Activated T-cell treated with anti-CD3 and anti-CD28 coated beads, Interleukin-2, amount 50 U/mL, for 72 hours (primary cell): ENCODE data around the gene PDCD4. TPM values are rescaled to one million over a fixed set of nuclear protein-coding genes. Genes with fewer than 3 reads are reported as not detected.

Experiments used
- ATAC-seq, 2 donors: fragments of 150-1000 bp; cut with Tn5 transposase; replicated peaks in 1 of 2; 2 replicates each; pipeline ENCODE4 v1.10.0; 2021; ENCODE audit warnings: moderate library complexity in 2 of 2, mild to moderate bottlenecking in 1 of 2
- DNase-seq, 2 donors: peaks; one replicate each; pipeline ENCODE4 v3.0.0; 2021 to 2022; ENCODE audit warnings: mixed read lengths in 1 of 2
- H3K27ac Mint-ChIP-seq: one replicate; pipeline ENCODE4 v1.8.0; 2022; ENCODE audit warnings: mild to moderate bottlenecking, moderate library complexity, mixed read lengths
- H3K27me3 Mint-ChIP-seq: one replicate; pipeline ENCODE4 v1.8.0; 2022; ENCODE audit warnings: low read depth, mixed read lengths
- H3K36me3 Mint-ChIP-seq, 2 donors: one replicate each; pipeline ENCODE4 v1.8.0; 2022; ENCODE audit warnings: mixed read lengths in 2 of 2, mild to moderate bottlenecking in 1 of 2; ENCODE audit not compliant: insufficient read depth in 2 of 2
- H3K4me1 Mint-ChIP-seq: one replicate; pipeline ENCODE4 v1.8.0; 2022; ENCODE audit warnings: low read depth, mixed read lengths
- H3K4me3 Mint-ChIP-seq, 2 donors: one replicate each; pipeline ENCODE4 v1.8.0; 2022; ENCODE audit warnings: mild to moderate bottlenecking in 2 of 2, mixed read lengths in 2 of 2, moderate library complexity in 2 of 2
- H3K9me3 Mint-ChIP-seq, 2 donors: one replicate each; pipeline ENCODE4 v1.8.0; 2022; ENCODE audit warnings: mixed read lengths in 2 of 2
- total RNA-seq, 2 donors: library from RNA; stranded (reverse); gene quantifications; one replicate each; pipeline ENCODE4 v1.2.3, GENCODE V29; 2022

PDCD4 gene
- total RNA-seq, 2 donors from 2014 or later: 340 to 386 TPM

DNA sequence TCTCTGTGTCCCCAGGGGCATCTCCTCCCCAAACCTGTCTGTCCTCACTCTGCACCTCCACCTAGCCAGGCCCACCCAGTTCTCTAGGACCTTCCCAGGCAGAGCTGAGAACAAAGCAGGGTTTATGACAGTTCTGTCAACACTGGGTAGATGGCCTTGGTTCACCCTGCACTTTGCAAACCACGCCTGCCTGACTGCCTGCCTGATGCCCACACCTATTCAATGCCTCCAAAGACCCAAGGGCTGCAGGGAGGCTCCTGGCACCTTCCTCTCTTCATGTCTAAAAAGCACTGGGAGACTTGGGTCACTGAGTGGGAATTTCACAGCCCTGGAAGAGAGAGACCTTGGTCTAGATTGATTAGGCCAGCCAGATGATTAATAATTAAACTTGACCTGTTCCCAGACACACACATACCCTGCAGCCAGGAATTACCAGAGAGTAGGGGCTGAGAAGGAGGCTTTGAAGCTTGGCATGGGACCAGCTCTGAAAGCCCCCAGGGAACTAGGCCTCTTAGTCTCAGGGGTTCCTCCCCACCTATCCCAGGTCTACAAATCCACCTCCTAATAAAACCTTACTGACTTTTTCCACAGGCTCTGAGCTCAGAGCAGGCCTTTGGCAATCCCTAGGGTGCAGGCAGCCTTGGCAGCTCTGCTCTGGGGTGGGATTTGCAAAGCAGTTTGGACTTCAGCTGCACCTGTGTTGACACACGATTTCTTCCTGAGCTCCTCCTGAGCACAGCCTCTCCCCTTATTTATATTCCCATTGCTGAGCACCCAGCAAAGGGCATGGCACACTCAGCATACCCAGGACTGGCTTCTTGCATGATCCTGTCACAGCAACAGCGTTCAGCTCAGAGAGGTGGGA lies 25.7 kb upstream of the PDCD4 start:
- DNase-seq (no peak), ATAC-seq (no peak)
- no peak overlapping the region for H3K4me3 Mint-ChIP-seq
- no peak overlapping the region for H3K27ac Mint-ChIP-seq
- no peaks in the 10 kb centered on the region for H3K27me3 Mint-ChIP-seq
- H3K4me1 Mint-ChIP-seq: peaks cover 74% of the 10 kb centered on the region
- H3K36me3 Mint-ChIP-seq: peaks cover 0 to 2% of the 10 kb centered on the region in 2 donors
- H3K9me3 Mint-ChIP-seq: peaks cover 1% of the 10 kb centered on the region in 2 donors

DNA sequence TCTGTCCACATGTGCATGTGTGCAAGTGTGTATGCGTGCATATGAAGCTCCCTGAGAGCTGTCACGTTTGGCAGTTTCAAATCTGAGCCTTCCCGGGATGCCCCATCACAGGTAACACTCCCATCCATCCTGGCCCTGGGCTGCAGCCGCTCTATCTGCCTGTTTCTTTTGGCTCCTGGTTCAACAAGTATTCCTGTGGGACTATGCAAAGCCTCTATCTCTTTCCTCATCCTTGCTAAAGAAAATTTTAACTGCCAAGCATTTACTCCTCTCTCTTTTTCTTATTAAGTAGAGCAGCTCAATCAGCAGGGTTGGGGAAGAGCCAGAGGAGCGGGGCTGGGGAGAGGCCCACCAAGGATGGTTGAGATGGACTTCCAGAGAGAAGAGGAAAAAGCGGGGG lies 24.4 kb upstream of the PDCD4 start:
- no peaks in the 10 kb centered on the region for H3K27me3 Mint-ChIP-seq
- H3K4me1 Mint-ChIP-seq: peaks cover 73% of the 10 kb centered on the region
- no peak overlapping the region for H3K27ac Mint-ChIP-seq
- no peak overlapping the region for H3K4me3 Mint-ChIP-seq
- H3K9me3 Mint-ChIP-seq: peaks cover 1% of the 10 kb centered on the region in 2 donors
- DNase-seq: no peak
- peaks cover 0 to 2% of the 10 kb centered on the region in 2 donors for H3K36me3 Mint-ChIP-seq
- ATAC-seq: no peak

DNA sequence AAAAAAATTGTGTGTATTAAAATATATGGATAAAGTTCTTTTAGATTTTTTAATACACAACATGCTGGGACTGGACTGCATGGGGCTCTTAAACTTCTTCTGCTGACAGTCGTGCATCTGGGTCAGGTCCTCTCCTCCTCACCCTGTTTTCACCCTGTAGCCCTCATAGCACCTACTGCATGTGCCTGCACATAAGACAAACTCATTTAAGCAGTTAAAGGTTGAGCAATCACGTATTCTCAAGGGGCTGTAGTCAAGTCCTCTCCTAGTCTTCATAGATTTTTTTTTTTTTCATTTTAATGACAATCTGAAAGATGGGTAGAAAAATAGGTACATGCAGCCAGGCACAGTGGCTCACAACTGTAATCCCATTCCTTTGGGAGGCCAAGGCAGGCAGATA lies 23.6 kb upstream of the PDCD4 start:
- Mint-ChIP-seq H3K27me3 (no peaks in the 10 kb centered on the region), H3K4me1 (peaks cover 73% of the 10 kb centered on the region), H3K9me3 (peaks cover 1% of the 10 kb centered on the region in 2 donors), H3K4me3 (no peak overlapping the region), H3K36me3 (peaks cover 0 to 2% of the 10 kb centered on the region in 2 donors), H3K27ac (no peak overlapping the region)
- ATAC-seq (no peak), DNase-seq (no peak)

DNA sequence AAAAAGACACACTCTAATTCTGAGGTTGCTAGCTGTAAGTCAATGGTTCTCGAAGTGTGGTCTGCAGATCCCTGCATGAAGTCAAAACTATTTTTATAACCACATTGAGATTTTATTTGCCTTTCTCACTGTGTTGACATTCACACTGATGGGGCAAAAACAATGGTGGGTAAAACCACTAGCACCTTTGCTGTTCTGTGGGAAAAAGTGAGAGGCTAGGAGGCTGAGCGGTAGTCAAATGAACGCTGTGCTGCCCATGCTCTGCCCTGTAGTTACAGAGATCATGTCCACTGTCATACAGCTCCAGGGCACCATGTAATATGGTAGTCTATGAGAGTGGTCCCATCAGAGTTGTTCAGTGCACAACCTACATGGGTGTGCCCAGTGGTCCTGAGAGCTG lies 21.6 kb upstream of the PDCD4 start:
- Mint-ChIP-seq H3K4me3 (no peak overlapping the region), H3K9me3 (peaks cover 0 to under 1% of the 10 kb centered on the region in 2 donors), H3K27me3 (no peaks in the 10 kb centered on the region), H3K36me3 (peaks cover 0 to 2% of the 10 kb centered on the region in 2 donors), H3K27ac (no peak overlapping the region), H3K4me1 (peaks cover 71% of the 10 kb centered on the region)
- DNase-seq (no peak), ATAC-seq (peak; percentile 27 to 48)

DNA sequence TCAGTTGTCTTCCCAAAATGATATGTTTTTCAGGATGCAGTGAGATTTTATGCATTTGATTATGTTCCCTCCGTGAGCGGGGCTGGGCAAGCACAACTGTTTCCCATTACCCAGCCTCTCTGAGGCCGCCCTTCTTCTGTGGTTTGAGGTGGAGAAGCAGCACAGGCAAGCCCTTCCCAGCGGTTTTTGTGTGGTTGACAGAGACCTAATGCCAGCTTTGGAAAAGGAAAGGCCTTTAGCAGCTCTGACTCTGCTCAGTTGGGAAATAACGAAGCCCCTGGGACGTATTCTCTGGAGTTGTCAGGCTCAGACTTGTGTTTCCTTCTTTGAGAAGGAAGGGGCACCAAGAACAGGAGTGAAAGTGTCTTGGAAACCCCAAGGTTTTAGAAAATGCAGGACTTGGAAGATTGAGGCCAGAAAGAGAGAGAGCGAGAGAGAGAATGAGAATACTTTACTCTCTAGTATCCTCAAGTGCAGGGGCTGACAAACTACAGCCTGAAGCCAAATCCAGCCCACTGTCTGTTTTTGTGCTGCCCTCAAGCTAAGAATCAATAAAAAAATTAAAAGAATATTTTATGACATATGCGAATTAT lies 20.6 kb upstream of the PDCD4 start:
- no peak for DNase-seq
- Mint-ChIP-seq H3K27me3 (no peaks in the 10 kb centered on the region), H3K4me3 (peak overlapping the region; percentile 51 to 59), H3K27ac (no peak overlapping the region), H3K9me3 (no peaks in the 10 kb centered on the region), H3K4me1 (peaks cover 71% of the 10 kb centered on the region), H3K36me3 (peaks cover 3 to 6% of the 10 kb centered on the region in 2 donors)
- ATAC-seq: no peak

DNA sequence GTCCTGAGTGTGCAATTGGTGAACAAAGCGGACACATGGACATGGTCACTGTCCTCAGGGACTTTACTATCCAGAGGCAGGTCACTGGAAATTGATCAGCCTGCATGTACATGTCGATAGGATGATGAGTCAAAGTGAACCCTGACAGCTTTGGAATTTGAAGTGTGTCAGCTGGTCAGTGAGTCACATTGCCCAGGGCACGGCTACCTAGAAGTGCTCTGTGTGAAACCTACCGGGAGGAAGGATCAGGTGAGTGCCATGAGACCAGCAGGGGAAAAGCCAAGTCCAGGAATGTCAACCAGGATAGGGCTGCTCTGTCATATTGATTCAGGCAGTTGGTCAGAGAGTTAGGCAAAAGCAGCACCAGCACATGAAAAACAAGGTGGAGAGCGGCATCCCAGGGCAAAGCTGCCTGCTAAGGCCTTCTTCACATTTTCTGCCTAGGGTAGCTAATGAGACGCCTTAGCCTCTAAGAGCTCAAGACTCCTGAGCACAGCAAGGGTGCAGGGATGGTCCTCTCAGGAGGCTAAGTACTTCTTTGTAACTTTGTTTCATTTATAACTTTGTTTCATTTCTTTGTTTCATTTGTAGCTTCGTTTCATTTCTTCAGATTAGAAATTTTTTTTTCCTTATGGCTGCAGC lies 19.4 kb upstream of the PDCD4 start:
- Mint-ChIP-seq H3K4me1 (peaks cover 71% of the 10 kb centered on the region), H3K27ac (peak overlapping the region; percentile 78), H3K9me3 (peaks cover 0 to 2% of the 10 kb centered on the region in 2 donors), H3K27me3 (no peaks in the 10 kb centered on the region), H3K36me3 (peaks cover 5 to 8% of the 10 kb centered on the region in 2 donors), H3K4me3 (peak overlapping the region; percentile 68 to 78)
- peak; percentile 88 to 91 for ATAC-seq
- DNase-seq: peak; percentile 52 to 57

DNA sequence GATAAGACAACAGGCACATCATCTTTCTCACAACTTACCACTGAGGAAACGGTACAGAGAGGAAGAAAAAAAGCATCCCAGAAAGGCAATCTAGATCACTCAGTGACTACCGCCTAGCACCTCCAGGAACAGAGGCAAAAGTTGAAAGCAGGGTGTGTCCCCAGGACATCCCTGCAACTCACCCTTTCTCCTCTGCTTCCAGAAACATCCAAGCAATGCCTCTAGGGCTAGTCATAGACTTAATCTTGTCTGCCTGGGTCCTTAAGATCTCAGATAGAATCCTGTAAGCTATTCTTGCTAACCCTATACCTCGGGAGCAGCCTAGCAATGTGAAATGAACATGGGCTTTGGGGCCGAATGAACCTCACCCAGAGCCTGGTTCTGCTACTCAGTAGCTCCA lies 18.8 kb upstream of the PDCD4 start:
- ATAC-seq (no peak), DNase-seq (no peak)
- H3K4me1 Mint-ChIP-seq: peaks cover 77% of the 10 kb centered on the region
- peak overlapping the region; percentile 78 for H3K27ac Mint-ChIP-seq
- H3K4me3 Mint-ChIP-seq: peak overlapping the region; percentile 68 to 78
- peaks cover 0 to 2% of the 10 kb centered on the region in 2 donors for H3K9me3 Mint-ChIP-seq
- peaks cover 5 to 8% of the 10 kb centered on the region in 2 donors for H3K36me3 Mint-ChIP-seq
- H3K27me3 Mint-ChIP-seq: no peaks in the 10 kb centered on the region

DNA sequence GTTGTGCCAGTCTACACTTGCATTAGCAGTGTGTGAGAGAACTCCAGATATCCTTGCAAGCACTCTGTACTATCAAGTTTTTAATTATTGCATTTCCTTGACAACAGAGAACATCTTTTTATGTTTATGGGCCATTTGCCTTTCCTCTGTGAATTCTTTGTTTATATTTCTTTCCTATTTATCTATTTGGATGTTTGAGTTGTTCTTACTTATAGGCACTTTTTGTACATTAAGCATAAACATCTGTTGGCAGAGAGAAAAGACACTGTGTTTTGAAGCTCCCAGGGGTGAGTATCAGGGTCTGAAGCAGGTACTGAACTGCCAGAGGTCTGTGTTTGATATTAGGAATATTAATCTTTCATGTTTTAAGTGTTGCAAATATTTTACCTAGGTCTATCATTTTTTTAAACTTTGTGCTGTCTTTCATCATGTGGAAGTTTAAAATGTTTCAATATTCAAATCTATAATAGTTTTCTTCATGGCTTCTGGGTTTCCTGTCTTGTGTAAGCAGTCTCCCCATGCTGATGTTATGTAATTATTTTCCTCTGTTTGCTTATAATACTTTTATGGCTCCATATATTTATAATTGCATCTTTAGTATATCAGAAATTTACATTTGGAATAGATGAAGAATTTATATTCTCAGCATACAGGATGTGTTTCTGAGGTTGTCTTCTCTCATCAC lies 17.7 kb upstream of the PDCD4 start:
- Mint-ChIP-seq H3K4me3 (peak overlapping the region in 1 of 2 donors; percentile 68), H3K36me3 (peaks cover 5 to 12% of the 10 kb centered on the region in 2 donors)

DNA sequence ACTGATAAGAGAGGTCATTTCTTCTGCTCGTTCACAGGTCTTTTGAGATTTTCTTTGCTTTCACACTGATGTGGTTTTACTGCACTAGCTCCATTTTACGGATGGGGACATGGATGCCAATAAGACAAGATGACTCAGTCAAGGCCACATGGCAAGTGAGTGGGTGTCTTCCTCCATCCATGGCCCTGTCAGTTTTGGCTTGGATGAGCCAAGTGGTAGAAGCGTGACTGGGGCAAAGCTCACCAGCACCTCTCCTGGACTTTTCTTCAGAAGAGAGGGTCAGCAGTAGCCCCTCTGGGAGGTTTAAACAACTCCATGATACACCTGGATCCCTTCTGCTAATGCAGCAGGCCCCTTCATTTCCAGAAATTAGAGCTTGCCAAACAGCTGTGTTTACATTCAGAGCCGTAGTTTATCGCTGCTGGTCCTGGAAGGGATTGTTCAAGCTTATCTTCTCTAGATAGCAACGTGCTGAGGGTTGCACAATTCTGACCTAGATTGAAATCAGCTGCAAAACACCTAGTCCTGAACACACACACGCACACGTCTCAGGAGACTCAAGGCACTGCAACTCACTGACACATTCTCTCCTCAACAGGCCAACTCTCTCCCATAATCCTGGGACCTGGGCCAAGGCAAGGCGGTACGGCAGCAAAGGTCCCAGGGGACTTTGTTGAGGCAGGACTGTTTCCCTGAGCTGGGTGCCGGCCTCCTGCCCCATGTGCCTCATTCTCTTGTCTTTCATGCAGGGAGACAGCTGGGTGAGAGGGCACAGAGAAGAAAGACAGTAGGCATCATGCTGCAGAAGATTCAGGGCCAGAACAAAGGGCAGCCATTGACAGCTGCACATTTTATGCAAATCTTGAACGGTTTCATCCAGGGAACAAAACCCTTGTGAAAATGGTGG lies 14.2 kb upstream of the PDCD4 start:
- ATAC-seq (peak; percentile 62 to 72), DNase-seq (no peak)
- Mint-ChIP-seq H3K27ac (peak overlapping the region; percentile 20), H3K4me3 (peak overlapping the region; percentile 26 to 64), H3K27me3 (no peaks in the 10 kb centered on the region), H3K4me1 (peaks cover 85% of the 10 kb centered on the region), H3K9me3 (peaks cover 0 to 2% of the 10 kb centered on the region in 2 donors), H3K36me3 (peaks cover 5 to 12% of the 10 kb centered on the region in 2 donors)

More for the DNA sequence above, 17.7 kb upstream of the PDCD4 start:
- DNase-seq: no peak
- Mint-ChIP-seq H3K9me3 (peaks cover 0 to 2% of the 10 kb centered on the region in 2 donors), H3K27me3 (no peaks in the 10 kb centered on the region), H3K27ac (peak overlapping the region; percentile 86), H3K4me1 (peaks cover 84% of the 10 kb centered on the region)
- no peak for ATAC-seq

DNA sequence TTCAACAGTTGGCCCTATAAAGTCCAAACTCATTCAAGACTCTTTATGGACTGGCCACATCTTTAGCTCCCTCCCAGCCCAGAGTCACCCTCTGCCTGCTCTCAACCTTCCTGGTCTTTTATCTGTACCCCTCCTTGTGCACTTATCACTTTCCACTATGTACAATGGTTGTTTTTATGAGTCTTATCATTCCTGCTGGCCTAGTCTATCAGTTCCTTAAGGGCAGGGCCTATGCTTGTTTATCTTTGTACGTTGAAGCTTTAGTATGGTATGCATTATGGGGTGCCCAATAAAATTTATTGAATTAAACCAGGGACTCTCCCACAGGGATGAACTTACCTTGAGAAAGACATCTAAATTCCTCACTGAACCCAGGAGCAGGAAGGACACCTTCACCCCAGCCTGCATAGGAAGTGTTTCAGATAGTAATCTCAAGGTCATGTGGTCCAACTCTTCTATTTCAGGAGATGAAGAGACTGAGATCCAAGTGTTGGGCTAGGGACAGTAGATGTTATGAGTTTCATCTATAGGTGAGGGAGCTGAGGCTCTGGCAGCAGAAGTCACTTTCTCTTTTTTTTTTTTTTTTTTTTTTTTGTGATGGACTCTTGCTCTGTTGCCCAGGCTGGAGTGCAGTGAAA lies 13.3 kb upstream of the PDCD4 start:
- peaks cover 5 to 12% of the 10 kb centered on the region in 2 donors for H3K36me3 Mint-ChIP-seq
- H3K27me3 Mint-ChIP-seq: no peaks in the 10 kb centered on the region
- peak overlapping the region; percentile 12 for H3K27ac Mint-ChIP-seq
- peak overlapping the region; percentile 26 to 64 for H3K4me3 Mint-ChIP-seq
- peaks cover 0 to 2% of the 10 kb centered on the region in 2 donors for H3K9me3 Mint-ChIP-seq
- ATAC-seq (no peak), DNase-seq (no peak)
- peaks cover 85% of the 10 kb centered on the region for H3K4me1 Mint-ChIP-seq

DNA sequence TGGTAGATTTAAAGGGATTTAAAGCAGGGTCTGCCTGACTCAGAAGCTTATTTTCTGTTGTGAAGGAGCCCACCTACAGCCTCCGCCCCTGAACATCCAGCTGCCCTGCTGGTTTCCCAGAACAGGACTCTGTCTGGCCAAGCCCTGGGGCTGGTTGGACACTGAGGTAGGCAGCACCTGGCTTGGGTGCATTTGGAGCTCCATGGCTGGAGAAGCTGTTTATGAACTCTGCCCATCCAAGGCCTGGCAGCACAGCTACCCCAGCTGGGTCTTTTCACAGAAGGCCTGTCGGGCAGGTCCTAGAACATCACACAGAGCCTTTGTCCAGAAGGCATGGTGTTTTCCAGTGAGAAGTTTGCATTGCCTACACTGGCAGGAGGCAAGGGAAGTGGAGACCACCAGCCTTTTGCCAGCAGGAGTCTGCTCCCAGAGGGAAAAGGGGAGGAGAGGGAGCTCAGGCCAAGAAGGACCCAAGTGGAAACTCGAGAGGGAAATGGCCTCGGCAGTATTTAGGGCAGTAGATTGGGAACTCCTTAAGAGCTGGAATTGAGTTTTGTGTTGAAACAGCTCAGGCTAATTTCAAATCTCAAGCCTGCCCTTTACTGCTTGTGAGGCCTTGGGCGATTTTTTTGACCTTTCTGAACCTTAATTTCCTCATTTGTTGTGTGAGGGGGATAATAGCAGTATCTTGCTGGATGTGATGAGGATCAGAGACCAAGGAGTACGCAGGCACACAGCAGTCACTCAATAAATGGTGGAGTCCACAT lies 12.3 kb upstream of the PDCD4 start:
- H3K4me3 Mint-ChIP-seq: peak overlapping the region in 1 of 2 donors; percentile 80
- ATAC-seq: no peak
- H3K9me3 Mint-ChIP-seq: peaks cover 0 to 2% of the 10 kb centered on the region in 2 donors
- peaks cover 5 to 12% of the 10 kb centered on the region in 2 donors for H3K36me3 Mint-ChIP-seq
- H3K27me3 Mint-ChIP-seq: no peaks in the 10 kb centered on the region
- H3K27ac Mint-ChIP-seq: peak overlapping the region; percentile 57
- peaks cover 85% of the 10 kb centered on the region for H3K4me1 Mint-ChIP-seq
- DNase-seq: no peak
